ENCODE measurements around the gene MSMO1.
A peak's percentile ranks its signal among the peaks of the same experiment; 100 is the strongest.
"Not testable (repeated sequence)": the region's sequence is repeated elsewhere in the genome, so short reads cannot be mapped to it uniquely, and the experiment has no call there.

Gene MSMO1

GRCh38 chr4:165335163-165335703 is 7.8 kb downstream of the MSMO1 start:
- no peak for DNase-seq
- Histone ChIP-seq H3K36me3 (peaks cover 49% of the 10 kb centered on the region), H3K9me3 (no peaks in the 10 kb centered on the region), H3K27me3 (no peaks in the 10 kb centered on the region), H3K4me1 (no peaks in the 10 kb centered on the region), H3K4me3 (ENCODE audit: low read depth, low read length) (no peak overlapping the region)
- TF ChIP-seq CTCF (IDR thresholded peaks at IDR 0.05; ENCODE audit: low read depth, low read length), result no peak

- no peaks in the 10 kb centered on the region for H3K9me3 ChIP-seq
- no peak overlapping the region for H3K4me3 ChIP-seq (ENCODE audit: low read depth, low read length)
- no peak for DNase-seq
- H3K27me3 ChIP-seq, result no peaks in the 10 kb centered on the region
- no peaks in the 10 kb centered on the region for H3K4me1 ChIP-seq
- no peak for TF ChIP-seq CTCF (IDR thresholded peaks at IDR 0.05; ENCODE audit: low read depth, low read length)
- H3K36me3 ChIP-seq, result peaks cover 51% of the 10 kb centered on the region
Observed at GRCh38 chr4:165336743-165337142, 9.3 kb downstream of the MSMO1 start.

- peaks cover 39% of the 10 kb centered on the region for H3K36me3 ChIP-seq
- H3K9me3 ChIP-seq; H3K4me1 ChIP-seq; H3K27me3 ChIP-seq; DNase-seq; H3K4me3 ChIP-seq (ENCODE audit: low read depth, low read length): not testable (repeated sequence)
Observed at GRCh38 chr4:165342340-165342739, 14.9 kb downstream of the MSMO1 start.

- Histone ChIP-seq H3K9me3 (no peaks in the 10 kb centered on the region), H3K4me1 (no peaks in the 10 kb centered on the region), H3K36me3 (peaks cover 31% of the 10 kb centered on the region), H3K4me3 (ENCODE audit: low read depth, low read length) (no peak overlapping the region), H3K27me3 (no peaks in the 10 kb centered on the region)
- TF ChIP-seq CTCF (IDR thresholded peaks at IDR 0.05; ENCODE audit: low read depth, low read length), result peak; percentile 39
- no peak for DNase-seq
Observed at GRCh38 chr4:165343353-165344191, 16.1 kb downstream of the MSMO1 start.

GRCh38 chr4:165345666-165346417 is 18.4 kb downstream of the MSMO1 start:
- no peaks in the 10 kb centered on the region for H3K27me3 ChIP-seq
- TF ChIP-seq CTCF (IDR thresholded peaks at IDR 0.05; ENCODE audit: low read depth, low read length), result no peak

GRCh38 chr4:165347647-165348569 is 20.4 kb downstream of the MSMO1 start:
- no peak for TF ChIP-seq CTCF (IDR thresholded peaks at IDR 0.05; ENCODE audit: low read depth, low read length)
- Histone ChIP-seq H3K27me3 (no peaks in the 10 kb centered on the region), H3K4me3 (ENCODE audit: low read depth, low read length) (no peak overlapping the region), H3K4me1 (no peaks in the 10 kb centered on the region), H3K36me3 (peaks cover 9% of the 10 kb centered on the region), H3K9me3 (no peaks in the 10 kb centered on the region)
- DNase-seq, result no peak

More at GRCh38 chr4:165345666-165346417, 18.4 kb downstream of the MSMO1 start:
- Histone ChIP-seq H3K4me1 (no peaks in the 10 kb centered on the region), H3K36me3 (peaks cover 18% of the 10 kb centered on the region), H3K4me3 (ENCODE audit: low read depth, low read length) (no peak overlapping the region), H3K9me3 (no peaks in the 10 kb centered on the region)
- DNase-seq, result no peak

All from BE2C (cell line).